Measurements from ENCODE around the gene DYNC2I2.

DNA sequence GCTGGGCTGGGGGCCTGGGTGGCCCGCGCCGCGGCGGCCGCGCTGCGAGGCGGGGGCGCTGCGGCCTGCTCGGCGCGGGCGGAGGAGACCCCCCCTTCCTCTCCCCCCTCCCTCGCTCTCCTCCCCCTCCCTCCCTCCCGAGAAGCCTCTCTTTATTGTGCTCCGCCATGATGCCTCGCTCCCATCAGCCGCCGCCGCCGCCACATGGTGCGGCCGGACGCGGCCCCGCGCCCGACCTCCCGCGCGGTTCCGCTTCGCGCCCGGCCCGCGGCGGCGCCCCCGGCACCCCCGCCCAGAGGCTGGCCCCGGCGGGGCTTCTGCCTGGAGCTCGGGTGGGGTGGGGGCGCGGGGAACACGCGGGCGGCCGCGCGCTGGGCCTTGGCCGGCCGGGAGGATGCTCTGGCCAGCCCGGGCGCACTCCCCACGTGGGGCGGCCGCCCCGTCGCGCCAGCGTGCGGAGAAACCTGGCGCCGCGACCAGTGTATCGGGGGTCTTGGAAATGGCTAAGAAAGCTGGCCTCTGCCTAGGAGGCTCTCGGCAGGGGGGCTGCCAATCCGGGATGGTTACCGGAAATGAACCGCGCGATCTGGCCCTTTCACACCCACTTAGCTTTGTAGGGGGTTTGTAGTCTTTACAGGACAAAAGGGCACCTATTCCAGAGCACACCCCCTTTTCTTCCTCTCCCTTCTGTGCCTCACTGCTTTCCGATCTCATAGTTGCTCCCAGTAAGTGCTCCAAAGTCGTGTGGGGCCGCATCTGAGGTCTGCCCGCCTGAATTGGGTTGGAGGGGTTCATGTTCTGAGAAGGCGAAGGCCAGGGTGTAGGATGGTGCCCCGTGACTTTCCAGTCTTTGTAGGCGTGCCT lies 33.4 kb upstream of the DYNC2I2 start:
- no peak for TF ChIP-seq POLR2A (IDR thresholded peaks at IDR 0.05; ENCODE audit: low read length)
- no peak for TF ChIP-seq GATA1 (IDR thresholded peaks at IDR 0.05; ENCODE audit: low read depth, low read length)
